Measurements from ENCODE around the gene MCEMP1.

- TF ChIP-seq CTCF (IDR thresholded peaks at IDR 0.05) (no peak), POLR2A (IDR thresholded peaks at IDR 0.05) (no peak)
Measured at GRCh38 chr19:7638802-7639465, 38.0 kb upstream of the MCEMP1 start.
